Measurements from ENCODE around the gene EDC3.
"Not testable (repeated sequence)": the region's sequence is repeated elsewhere in the genome, so short reads cannot be mapped to it uniquely, and the experiment has no call there.

EDC3 gene

GRCh38 chr15:74603789-74604705 is 91.8 kb downstream of the EDC3 start:
- Mint-ChIP-seq H3K27ac (peak overlapping the region; percentile 70), H3K4me3 (no peak overlapping the region), H3K9me3 (no peaks in the 10 kb centered on the region), H3K36me3 (peaks cover 44% of the 10 kb centered on the region), H3K4me1 (peaks cover 11% of the 10 kb centered on the region)
- DNase-seq (ENCODE audit: low spot score in 2 of 2) (no peak), ATAC-seq (no peak)

GRCh38 chr15:74603026-74603788 is 92.6 kb downstream of the EDC3 start:
- Mint-ChIP-seq H3K27ac (peak overlapping the region; percentile 70), H3K36me3 (peaks cover 53% of the 10 kb centered on the region), H3K4me3 (no peak overlapping the region), H3K9me3 (no peaks in the 10 kb centered on the region), H3K4me1 (peaks cover 19% of the 10 kb centered on the region)
- no peak for ATAC-seq
- DNase-seq (ENCODE audit: low spot score in 2 of 2), result no peak

GRCh38 chr15:74599156-74599555 is 96.7 kb downstream of the EDC3 start:
- peaks cover 44% of the 10 kb centered on the region for H3K4me1 Mint-ChIP-seq
- ATAC-seq (no peak), DNase-seq (ENCODE audit: low spot score in 2 of 2) (no peak)
- peak overlapping the region; percentile 93 for H3K27ac Mint-ChIP-seq
- H3K36me3 Mint-ChIP-seq, result peaks cover 85% of the 10 kb centered on the region
- peak overlapping the region; percentile 88 for H3K4me3 Mint-ChIP-seq
- no peaks in the 10 kb centered on the region for H3K9me3 Mint-ChIP-seq

GRCh38 chr15:74598126-74598842 is 97.5 kb downstream of the EDC3 start:
- no peaks in the 10 kb centered on the region for H3K9me3 Mint-ChIP-seq
- DNase-seq (ENCODE audit: low spot score in 2 of 2) (peak; percentile 76 to 96), ATAC-seq (peak; percentile 94)
- peak overlapping the region; percentile 88 for H3K4me3 Mint-ChIP-seq
- peaks cover 90% of the 10 kb centered on the region for H3K36me3 Mint-ChIP-seq
- H3K27ac Mint-ChIP-seq, result peak overlapping the region; percentile 93
- peaks cover 47% of the 10 kb centered on the region for H3K4me1 Mint-ChIP-seq

GRCh38 chr15:74597146-74597705 is 98.6 kb downstream of the EDC3 start:
- not testable (repeated sequence) for ATAC-seq; DNase-seq (ENCODE audit: low spot score in 2 of 2); H3K9me3 Mint-ChIP-seq; H3K4me3 Mint-ChIP-seq
- Mint-ChIP-seq H3K27ac (peak overlapping the region; percentile 93), H3K4me1 (peaks cover 42% of the 10 kb centered on the region), H3K36me3 (peaks cover 90% of the 10 kb centered on the region)

- H3K9me3 Mint-ChIP-seq; ATAC-seq; H3K27ac Mint-ChIP-seq; DNase-seq (ENCODE audit: low spot score in 2 of 2); H3K4me3 Mint-ChIP-seq: not testable (repeated sequence)
- Mint-ChIP-seq H3K36me3 (peaks cover 90% of the 10 kb centered on the region), H3K4me1 (peaks cover 42% of the 10 kb centered on the region)
These were observed 99.1 kb downstream of the EDC3 start for GRCh38 chr15:74596736-74597135.

GRCh38 chr15:74595271-74595670 is 100.6 kb downstream of the EDC3 start:
- no peak for ATAC-seq
- Mint-ChIP-seq H3K27ac (peak overlapping the region; percentile 70), H3K36me3 (peaks cover 98% of the 10 kb centered on the region), H3K4me3 (no peak overlapping the region), H3K4me1 (peaks cover 42% of the 10 kb centered on the region), H3K9me3 (no peaks in the 10 kb centered on the region)
- DNase-seq (ENCODE audit: low spot score in 2 of 2), result no peak

GRCh38 chr15:74594455-74594854 is 101.4 kb downstream of the EDC3 start:
- no peak for DNase-seq (ENCODE audit: low spot score in 2 of 2)
- ATAC-seq, result no peak
- Mint-ChIP-seq H3K36me3 (peaks cover 100% of the 10 kb centered on the region), H3K9me3 (no peaks in the 10 kb centered on the region), H3K4me3 (no peak overlapping the region), H3K27ac (peak overlapping the region; percentile 70), H3K4me1 (peaks cover 41% of the 10 kb centered on the region)

- Mint-ChIP-seq H3K4me3 (no peak overlapping the region), H3K27ac (peak overlapping the region; percentile 45), H3K9me3 (no peaks in the 10 kb centered on the region), H3K4me1 (peaks cover 28% of the 10 kb centered on the region), H3K36me3 (peaks cover 100% of the 10 kb centered on the region)
- no peak for ATAC-seq
- no peak for DNase-seq (ENCODE audit: low spot score in 2 of 2)
These were observed 102.7 kb downstream of the EDC3 start for GRCh38 chr15:74593122-74593521.

GRCh38 chr15:74592222-74592621 is 103.6 kb downstream of the EDC3 start:
- H3K27ac Mint-ChIP-seq, result peak overlapping the region; percentile 45

GRCh38 chr15:74589826-74590225 is 106.0 kb downstream of the EDC3 start:
- ATAC-seq (no peak), DNase-seq (ENCODE audit: low spot score in 2 of 2) (no peak)
- Mint-ChIP-seq H3K36me3 (peaks cover 100% of the 10 kb centered on the region), H3K4me1 (peaks cover 22% of the 10 kb centered on the region), H3K4me3 (no peak overlapping the region), H3K9me3 (no peaks in the 10 kb centered on the region), H3K27ac (peak overlapping the region; percentile 70)

More at GRCh38 chr15:74592222-74592621, 103.6 kb downstream of the EDC3 start:
- peaks cover 21% of the 10 kb centered on the region for H3K4me1 Mint-ChIP-seq
- H3K36me3 Mint-ChIP-seq, result peaks cover 100% of the 10 kb centered on the region
- ATAC-seq (no peak), DNase-seq (ENCODE audit: low spot score in 2 of 2) (no peak)
- H3K9me3 Mint-ChIP-seq, result no peaks in the 10 kb centered on the region
- H3K4me3 Mint-ChIP-seq, result no peak overlapping the region

- ATAC-seq (no peak), DNase-seq (ENCODE audit: low spot score in 2 of 2) (no peak)
- Mint-ChIP-seq H3K27ac (peak overlapping the region; percentile 71), H3K4me1 (peaks cover 19% of the 10 kb centered on the region), H3K4me3 (no peak overlapping the region), H3K36me3 (peaks cover 100% of the 10 kb centered on the region), H3K9me3 (no peaks in the 10 kb centered on the region)
These were observed 110.0 kb downstream of the EDC3 start for GRCh38 chr15:74585857-74586256.

- Mint-ChIP-seq H3K27ac (peak overlapping the region; percentile 60), H3K4me3 (no peak overlapping the region), H3K9me3 (no peaks in the 10 kb centered on the region), H3K36me3 (peaks cover 100% of the 10 kb centered on the region), H3K4me1 (peaks cover 23% of the 10 kb centered on the region)
- ATAC-seq (no peak), DNase-seq (ENCODE audit: low spot score in 2 of 2) (no peak)
These were observed 110.6 kb downstream of the EDC3 start for GRCh38 chr15:74585191-74585590.

- no peaks in the 10 kb centered on the region for H3K9me3 Mint-ChIP-seq
- DNase-seq (ENCODE audit: low spot score in 2 of 2), result no peak
- no peak for ATAC-seq
- H3K36me3 Mint-ChIP-seq, result peaks cover 100% of the 10 kb centered on the region
- peak overlapping the region; percentile 60 for H3K27ac Mint-ChIP-seq
- H3K4me1 Mint-ChIP-seq, result peaks cover 23% of the 10 kb centered on the region
- H3K4me3 Mint-ChIP-seq, result no peak overlapping the region
These were observed 111.0 kb downstream of the EDC3 start for GRCh38 chr15:74584779-74585178.

GRCh38 chr15:74584204-74584603 is 111.6 kb downstream of the EDC3 start:
- DNase-seq (ENCODE audit: low spot score in 2 of 2) (no peak), ATAC-seq (no peak)
- no peak overlapping the region for H3K4me3 Mint-ChIP-seq
- H3K9me3 Mint-ChIP-seq, result no peaks in the 10 kb centered on the region
- peaks cover 100% of the 10 kb centered on the region for H3K36me3 Mint-ChIP-seq
- H3K27ac Mint-ChIP-seq, result peak overlapping the region; percentile 60
- peaks cover 23% of the 10 kb centered on the region for H3K4me1 Mint-ChIP-seq

Data from stimulated activated effector memory CD8-positive, alpha-beta T cell treated with anti-CD3 and anti-CD28 coated beads, Interleukin-12 subunit alpha, Interleukin-12 subunit beta, amount 100 ng/mL, for 72 hours (primary cell).